CD4-positive, alpha-beta T cell treated with Interferon alpha-2 for 1 hour (primary cell): ENCODE measurements around the gene RPLP2.

ENCODE experiments used
- DNase-seq, 2 donors: peaks; one replicate each; pipeline ENCODE4 v3.0.0-alpha.2; 2020 to 2022

Gene RPLP2

GRCh38 chr11:825366-826226 is 15.8 kb downstream of the RPLP2 start:
- DNase-seq: no peak

- DNase-seq: no peak
These were observed 16.5 kb downstream of the RPLP2 start for GRCh38 chr11:826227-826621.

GRCh38 chr11:826836-827145 is 17.0 kb downstream of the RPLP2 start:
- no peak for DNase-seq

GRCh38 chr11:827146-827896 is 17.6 kb downstream of the RPLP2 start:
- DNase-seq: no peak

- no peak for DNase-seq
These were observed 18.1 kb downstream of the RPLP2 start, which contains the start of gene CRACR2B for GRCh38 chr11:827897-828192. Gene CRACR2B (plus strand): TSS chr11:827919. CDS start chr11:828608, 689 bp downstream.

- no peak for DNase-seq
These were observed 18.9 kb downstream of the RPLP2 start for GRCh38 chr11:828506-829175.

- no peak for DNase-seq
These were observed 19.5 kb downstream of the RPLP2 start for GRCh38 chr11:829176-829846.

- no peak for DNase-seq
These were observed 20.1 kb downstream of the RPLP2 start for GRCh38 chr11:829847-830294.

GRCh38 chr11:830295-831117 is 20.7 kb downstream of the RPLP2 start:
- peak; percentile 55 to 71 for DNase-seq

GRCh38 chr11:831118-831864 is 21.5 kb downstream of the RPLP2 start:
- no peak for DNase-seq

- DNase-seq: no peak
These were observed 22.3 kb downstream of the RPLP2 start for GRCh38 chr11:831961-832528.

GRCh38 chr11:832529-833113 is 22.9 kb downstream of the RPLP2 start, which contains the start of gene CD151:
Gene CD151 (plus strand): TSS chr11:832952. CDS start chr11:836070, 3,118 bp downstream.
- DNase-seq: peak; percentile 37 to 55

- DNase-seq: peak; percentile 29 to 38
These were observed 23.5 kb downstream of the RPLP2 start for GRCh38 chr11:833114-833791.

GRCh38 chr11:833849-834311 is 24.1 kb downstream of the RPLP2 start:
- no peak for DNase-seq

GRCh38 chr11:834371-835316 is 24.9 kb downstream of the RPLP2 start:
- no peak for DNase-seq

- no peak for DNase-seq
These were observed 26.5 kb downstream of the RPLP2 start for GRCh38 chr11:836274-836673.

GRCh38 chr11:836700-837099 is 26.9 kb downstream of the RPLP2 start:
- DNase-seq: no peak

- no peak for DNase-seq
These were observed 27.6 kb downstream of the RPLP2 start for GRCh38 chr11:837189-837989.
